Putamen (tissue), 1 donor: Measurements from ENCODE around the gene KRT15.

ENCODE experiments used
- DNase-seq: peaks from one replicate; pipeline ENCODE4 v3.0.0-alpha.2; 2016; ENCODE audit warnings: low spot score

Gene KRT15

GRCh38 chr17:41505809-41506767, 12.6 kb downstream of the KRT15 start:
- no peak for DNase-seq

DNA sequence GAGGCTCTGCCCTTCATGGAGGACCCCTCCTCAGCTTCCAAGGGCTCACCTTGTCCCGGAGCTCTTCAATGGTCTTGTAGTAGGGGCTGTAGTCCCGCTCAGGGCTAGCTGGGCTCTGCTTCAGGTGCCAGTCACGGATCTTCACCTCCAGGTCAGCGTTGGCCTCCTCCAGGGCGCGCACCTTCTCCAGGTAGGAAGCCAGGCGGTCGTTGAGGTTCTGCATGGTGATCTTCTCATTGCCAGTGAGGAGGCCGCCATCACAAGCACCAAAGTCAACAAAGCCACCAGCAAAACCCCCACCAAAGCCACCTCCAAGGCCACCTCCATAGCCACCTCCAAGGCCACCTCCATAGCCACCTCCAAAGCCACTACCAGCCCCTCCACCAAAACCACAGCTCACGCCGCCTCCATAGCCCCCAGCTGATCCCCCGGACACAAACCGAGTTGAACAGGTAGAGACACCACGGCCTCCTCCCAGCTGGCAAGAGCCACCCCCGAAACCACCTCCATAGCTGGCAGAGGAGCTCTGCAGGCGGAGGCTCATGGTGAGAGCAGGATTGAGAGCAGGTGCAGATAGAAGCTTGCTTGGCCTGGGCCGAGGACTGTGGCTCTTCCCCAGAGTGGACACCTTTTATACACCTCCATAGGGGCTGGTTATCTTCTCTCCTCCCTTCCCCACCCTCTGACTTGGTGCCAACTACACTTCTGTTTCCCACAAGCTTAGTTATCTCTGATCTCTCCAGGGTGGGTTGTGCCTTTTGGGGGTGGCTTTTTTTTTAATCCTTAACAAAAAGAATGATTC, 13.5 kb downstream of the KRT15 start, which contains the start of gene KRT13:
Gene KRT13, minus strand, starts transcription at position 606 of the 802 bp plus-strand sequence. Its CDS starts 62 bp downstream, at position 544.
- no peak for DNase-seq

- no peak for DNase-seq
Observed at GRCh38 chr17:41504246-41504977, 14.3 kb downstream of the KRT15 start.

GRCh38 chr17:41503202-41503601, 15.5 kb downstream of the KRT15 start:
- no peak for DNase-seq

DNA sequence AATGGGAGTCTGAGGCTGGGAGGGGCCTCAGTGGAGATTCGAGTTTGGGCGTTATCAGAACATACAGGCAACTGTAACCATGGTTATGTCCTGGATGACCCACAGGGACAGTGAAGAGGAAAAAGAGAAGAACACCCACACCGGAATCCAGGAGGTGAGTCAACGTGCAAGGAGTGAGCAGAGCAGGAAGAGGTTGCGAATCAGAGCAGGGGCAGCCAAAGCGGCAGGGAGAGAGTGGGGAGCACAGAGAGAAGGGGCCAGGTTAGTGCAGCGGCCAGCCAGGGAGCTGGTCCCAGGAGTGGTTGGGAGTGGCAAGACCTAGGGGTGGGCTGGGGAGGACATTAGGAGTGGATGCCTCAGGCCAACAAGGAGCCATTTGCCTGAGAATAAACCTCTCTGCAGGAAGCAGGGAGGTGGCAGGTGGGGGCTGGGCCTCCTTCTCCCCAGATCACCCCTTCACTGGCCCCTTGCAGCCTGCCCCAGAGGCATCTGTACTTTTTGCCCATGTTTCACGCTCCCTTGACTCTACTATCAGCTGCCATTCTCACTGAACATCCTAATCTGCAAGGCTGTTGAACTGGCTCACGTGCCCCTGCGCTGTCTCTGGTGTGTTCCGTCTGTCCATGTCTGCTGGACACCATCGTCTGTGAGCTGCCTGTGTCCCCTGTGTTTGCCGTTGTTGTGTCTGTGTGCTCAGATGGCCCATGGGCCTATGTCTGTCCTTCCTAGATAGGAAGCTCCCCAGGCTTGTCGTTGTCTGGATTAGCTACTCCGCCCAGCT, 18.4 kb downstream of the KRT15 start:
- DNase-seq, result no peak

DNA sequence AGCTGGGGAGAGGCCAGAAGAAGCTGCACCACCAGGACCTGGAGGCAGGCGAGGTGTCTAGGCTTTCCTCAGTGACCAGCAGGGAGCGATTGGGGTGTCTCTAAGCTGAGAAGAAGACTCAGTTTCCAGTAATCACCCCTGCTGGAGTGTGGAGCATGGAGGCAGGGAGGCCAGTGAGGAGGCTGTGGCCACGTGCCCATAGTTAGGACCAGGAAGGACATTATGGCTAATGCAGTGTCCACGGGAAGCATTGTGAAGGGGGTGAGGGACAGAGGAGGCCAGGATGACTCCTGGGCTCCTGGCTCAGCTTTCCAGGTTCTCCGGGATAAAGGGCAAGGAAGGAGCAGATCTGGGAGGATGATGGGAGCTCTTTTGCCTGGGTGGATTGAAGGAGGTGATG, 19.0 kb downstream of the KRT15 start:
- DNase-seq, result no peak

DNA sequence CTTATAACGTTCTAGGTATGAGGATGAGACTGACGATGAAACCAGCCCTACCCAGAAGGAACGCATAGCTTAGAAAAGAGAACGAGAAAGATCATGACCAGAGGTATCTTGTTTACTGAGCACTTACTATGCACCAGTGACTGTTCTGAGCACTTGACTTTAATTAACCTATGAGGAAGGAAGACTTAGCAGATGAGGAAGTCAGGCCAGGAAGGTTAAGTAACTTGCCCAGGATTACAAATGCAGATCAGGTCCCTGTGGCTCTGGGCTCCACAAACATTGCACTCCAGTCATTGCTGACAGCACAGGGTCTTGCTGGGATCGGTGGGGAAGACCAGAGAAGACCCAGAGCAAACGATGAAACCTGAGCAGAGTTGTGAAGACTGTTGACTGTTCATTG, 20.4 kb downstream of the KRT15 start:
- DNase-seq, result no peak

- peak; percentile 7 for DNase-seq
Observed at GRCh38 chr17:41496803-41497484, 21.7 kb downstream of the KRT15 start.

- DNase-seq, result no peak
Observed at GRCh38 chr17:41494524-41494923, 24.2 kb downstream of the KRT15 start.

DNA sequence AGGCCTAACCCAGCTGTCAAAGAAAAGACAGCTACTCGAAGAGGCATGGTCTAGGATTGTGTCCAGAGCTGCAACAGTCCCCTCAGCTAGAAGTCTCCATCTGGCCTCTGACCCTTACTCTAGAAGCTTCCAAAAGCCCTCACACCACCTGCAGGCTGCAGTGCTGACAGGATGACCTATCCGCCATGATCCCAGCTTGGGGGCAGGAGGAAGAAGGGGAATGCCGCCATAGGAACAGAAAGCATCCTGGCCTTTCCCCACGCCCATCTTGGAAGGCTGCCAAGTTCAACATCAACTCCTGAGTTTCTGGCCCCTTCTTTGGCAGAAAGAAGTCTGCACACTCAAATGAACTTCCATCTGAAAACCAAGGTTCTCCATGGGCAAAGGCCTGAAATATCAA, 25.9 kb downstream of the KRT15 start:
- DNase-seq, result no peak

DNA sequence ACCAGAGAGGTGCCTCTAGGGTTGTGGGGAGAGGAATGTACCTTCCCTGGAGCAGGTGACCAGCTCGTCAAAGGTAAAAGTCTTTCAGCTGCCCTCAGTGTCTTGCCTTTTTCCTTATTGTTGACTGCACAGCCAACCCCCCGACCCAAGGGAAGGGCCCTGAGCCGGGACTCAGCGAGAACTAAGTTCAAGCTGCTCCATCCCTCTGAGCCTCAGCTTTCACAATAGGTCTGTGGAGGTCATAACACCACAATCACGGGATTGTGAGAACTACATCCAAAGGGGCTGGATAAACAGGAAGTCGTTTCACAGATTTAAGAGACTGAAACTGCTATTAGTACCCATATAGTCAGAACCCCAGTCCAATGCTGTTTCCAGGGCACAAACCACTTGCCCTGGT, 26.3 kb downstream of the KRT15 start:
- DNase-seq, result peak; percentile 7

DNA sequence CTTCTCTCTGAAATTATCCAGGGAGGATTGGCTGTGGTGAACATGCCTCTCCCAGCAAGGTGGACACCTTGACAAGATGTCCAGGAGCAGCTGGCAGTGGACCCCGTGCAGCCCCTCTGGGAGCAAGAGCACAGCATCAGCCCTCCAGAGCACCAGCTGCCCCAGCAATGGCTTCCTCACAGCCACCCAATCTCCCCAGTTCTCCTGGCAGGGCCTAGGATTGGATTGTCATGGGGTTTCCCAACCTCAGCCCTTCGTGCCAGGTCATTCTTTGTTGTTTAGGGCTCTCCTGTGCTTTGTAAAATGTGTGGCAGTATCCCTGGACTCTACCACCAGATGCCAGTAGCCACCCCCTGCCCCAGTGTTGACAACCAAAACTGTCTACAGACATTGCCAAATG, 27.2 kb downstream of the KRT15 start:
- no peak for DNase-seq

DNA sequence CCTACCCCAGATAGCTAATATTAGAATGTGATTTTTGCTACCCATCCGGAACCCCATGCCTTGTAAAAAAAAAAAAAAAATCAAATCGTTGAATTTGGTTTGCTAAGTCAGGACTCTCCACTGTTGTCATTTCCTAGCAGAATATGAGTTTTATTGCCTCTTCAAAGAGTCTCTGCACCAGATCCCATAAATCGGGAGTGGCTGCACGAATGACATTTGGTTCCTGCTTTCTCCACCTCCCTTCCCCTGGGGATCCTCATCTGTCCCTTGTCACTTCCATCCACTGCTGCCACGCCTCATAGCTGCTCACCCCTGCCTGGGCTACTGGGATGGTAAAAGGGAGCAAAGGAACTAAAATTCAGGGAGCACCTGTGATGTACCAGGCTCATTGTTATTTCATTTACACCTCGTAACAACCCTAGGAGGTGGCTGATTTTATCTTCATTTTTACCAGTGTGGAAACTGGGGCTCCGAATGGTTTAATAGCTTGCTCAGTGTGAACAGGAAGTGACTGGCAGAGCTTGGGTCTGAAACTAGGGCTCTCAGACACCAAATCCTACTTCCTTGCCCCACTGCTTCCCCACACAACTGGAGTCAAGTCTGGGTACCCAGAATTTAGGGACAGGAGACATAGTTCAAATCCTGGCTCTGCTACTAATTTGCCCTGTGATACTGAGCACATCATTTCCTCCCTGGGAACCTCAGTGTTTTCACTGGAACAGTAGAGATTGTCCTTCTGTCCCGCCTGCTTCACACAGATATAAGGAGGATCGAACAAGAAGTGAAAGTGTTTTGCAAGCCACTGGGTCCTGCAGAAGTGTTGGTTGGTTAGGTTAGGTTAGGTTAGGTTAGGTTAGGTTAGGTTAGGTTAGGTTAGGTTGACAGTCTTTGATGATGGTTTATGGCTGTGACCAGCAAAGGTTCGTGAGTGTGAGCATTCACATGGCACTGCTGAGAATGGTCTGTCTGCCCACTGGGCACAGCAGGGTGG, 28.4 kb downstream of the KRT15 start:
- no peak for DNase-seq

DNA sequence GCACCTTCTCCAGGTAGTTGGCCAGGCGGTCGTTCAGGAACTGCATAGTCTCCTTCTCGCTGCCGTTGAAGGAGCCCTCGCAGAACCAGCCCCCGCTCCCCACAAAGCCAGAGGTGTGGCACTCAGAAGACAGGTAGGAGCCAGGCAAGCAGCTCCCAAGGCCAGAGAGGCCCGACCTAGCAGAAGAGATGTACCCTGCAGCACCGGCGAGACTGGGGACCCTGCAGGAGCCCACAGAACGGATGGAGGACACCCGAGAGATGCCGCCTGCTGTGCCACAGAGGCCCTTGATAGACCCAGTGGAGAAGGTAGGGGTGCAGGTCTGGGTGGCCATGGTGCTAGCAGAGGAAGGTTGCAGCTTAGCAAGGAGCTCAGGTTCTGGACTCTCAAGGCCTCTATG, 29.2 kb downstream of the KRT15 start, which contains the start of gene KRT36:
Gene KRT36, minus strand, starts transcription at position 380 of the 400 bp plus-strand sequence. Its CDS starts 46 bp downstream, at position 334.
- DNase-seq, result no peak

DNA sequence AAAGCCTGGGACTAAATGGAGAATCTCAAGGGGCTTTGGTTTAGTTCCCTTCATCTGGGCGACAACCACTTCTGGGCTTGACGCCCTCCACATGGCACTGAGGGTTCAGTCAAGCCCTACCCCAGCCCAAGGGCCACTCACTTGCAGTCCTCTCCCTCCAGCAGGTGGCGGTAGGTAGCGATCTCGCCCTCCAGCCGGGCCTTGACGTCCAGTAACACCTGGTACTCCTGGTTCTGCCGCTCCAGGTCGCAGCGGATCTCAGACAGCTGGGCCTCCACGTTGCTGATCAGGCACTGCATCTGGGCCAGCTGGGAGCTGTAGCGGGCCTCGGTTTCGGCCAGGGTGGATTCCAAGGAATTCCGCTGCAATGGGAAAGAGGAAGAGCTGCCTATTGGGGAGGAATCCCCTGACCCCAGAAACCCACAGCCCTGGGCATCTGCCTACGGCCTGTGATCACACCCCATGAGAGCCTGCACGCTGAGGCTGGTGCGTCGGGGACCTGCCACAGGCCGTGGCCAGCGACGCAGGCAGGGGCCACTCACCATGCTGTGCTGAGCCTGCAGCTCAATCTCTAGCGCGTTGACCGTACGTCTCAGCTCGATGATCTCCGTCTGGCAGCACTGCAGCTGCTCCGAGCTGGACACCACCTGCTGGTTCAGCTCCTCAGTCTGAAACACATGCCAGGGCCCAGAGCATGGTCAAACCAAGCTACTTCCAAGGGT, 31.7 kb downstream of the KRT15 start:
- no peak for DNase-seq

- DNase-seq, result no peak
Observed at GRCh38 chr17:41486316-41486715, 32.4 kb downstream of the KRT15 start.

- no peak for DNase-seq
Observed at GRCh38 chr17:41484920-41485904, 33.5 kb downstream of the KRT15 start.
